Activated CD4-positive, alpha-beta T cell treated with anti-CD3 and anti-CD28 coated beads for 1 hour (primary cell): Measurements from ENCODE around the gene HOXC10.

Source experiments
- DNase-seq: peaks from one replicate; pipeline ENCODE4 v3.0.0-alpha.2; 2020

HOXC10 gene

DNA sequence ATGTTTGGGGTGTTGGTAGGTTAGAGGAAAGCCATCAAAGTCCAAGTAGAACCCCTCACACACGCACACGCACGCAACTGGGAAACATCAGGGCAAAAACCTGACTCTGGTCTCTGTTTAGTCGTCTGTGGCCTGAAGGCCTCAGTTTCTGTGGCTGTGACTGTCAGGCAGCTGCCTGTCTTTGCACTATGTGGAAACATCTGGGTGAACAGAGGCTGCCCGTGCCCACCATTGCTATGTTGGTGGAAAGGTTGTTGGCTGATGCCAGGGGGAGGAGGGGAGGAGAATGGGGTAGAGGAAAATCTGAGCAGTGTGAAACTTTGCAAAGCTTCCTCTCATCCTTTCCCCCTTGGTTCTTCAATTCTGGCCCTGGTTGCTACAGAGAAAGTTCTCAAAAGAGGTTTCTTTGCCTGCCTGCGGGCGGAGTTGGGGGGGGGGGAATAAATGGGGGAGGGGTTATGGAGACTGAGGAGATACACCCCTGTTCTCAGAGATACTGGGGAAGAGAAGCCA, 7.5 kb downstream of the HOXC10 start:
- DNase-seq, result no peak

GRCh38 chr12:53993162-53994008, 8.4 kb downstream of the HOXC10 start:
- DNase-seq, result no peak

GRCh38 chr12:53994009-53994263, 9.0 kb downstream of the HOXC10 start:
- DNase-seq, result no peak

- DNase-seq, result no peak
Measured at GRCh38 chr12:53994264-53995001, 9.5 kb downstream of the HOXC10 start.

- no peak for DNase-seq
Measured at GRCh38 chr12:53995002-53995377, 10.0 kb downstream of the HOXC10 start.

GRCh38 chr12:53995378-53996239, 10.7 kb downstream of the HOXC10 start:
- DNase-seq, result no peak

GRCh38 chr12:53996240-53997203, 11.6 kb downstream of the HOXC10 start:
- DNase-seq, result no peak

DNA sequence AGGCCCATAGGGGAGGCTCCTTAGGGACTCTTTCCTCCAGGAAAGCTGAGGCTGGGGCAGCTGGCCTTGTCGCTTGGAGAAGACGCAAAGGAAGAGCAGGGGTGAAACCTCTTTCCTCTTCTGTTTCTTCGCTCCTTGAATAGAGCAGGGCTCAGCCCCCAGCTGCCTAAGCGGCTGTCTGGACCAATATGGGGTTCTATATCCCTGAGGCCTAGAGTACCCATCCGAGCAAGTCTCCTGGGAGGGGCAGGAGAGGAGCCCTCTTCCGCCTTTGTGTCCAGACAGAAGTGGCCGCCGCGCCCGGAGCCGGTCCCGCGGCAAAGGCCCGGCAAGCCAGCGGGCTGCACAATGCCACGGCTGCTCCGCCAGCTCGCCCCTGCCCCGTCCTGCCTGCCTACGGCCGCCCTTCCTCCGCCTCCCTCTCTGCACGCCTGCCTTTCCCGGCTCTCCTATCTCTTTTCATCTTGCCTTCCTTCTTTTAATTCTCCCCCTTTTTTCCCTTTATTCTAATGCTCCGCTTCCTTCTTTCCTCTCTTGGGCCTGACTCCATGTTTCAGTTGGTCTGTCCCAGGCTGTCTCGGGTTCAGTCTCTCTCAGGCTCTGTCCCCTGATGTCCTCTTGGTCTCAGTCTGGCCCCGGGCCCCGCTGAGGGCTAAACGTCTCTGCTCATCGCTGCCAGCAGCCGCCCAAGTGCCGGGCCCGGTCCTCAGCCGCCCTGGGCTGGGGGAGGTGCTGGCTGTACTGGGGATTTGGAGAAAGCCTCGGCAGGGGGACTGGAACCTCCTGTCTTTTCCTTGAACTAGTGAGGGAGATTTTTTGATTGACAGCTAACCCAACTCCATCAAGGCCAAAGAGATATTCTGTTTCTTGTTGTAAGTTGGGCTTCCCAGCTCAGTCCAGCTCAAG, 12.5 kb downstream of the HOXC10 start:
- DNase-seq, result no peak

DNA sequence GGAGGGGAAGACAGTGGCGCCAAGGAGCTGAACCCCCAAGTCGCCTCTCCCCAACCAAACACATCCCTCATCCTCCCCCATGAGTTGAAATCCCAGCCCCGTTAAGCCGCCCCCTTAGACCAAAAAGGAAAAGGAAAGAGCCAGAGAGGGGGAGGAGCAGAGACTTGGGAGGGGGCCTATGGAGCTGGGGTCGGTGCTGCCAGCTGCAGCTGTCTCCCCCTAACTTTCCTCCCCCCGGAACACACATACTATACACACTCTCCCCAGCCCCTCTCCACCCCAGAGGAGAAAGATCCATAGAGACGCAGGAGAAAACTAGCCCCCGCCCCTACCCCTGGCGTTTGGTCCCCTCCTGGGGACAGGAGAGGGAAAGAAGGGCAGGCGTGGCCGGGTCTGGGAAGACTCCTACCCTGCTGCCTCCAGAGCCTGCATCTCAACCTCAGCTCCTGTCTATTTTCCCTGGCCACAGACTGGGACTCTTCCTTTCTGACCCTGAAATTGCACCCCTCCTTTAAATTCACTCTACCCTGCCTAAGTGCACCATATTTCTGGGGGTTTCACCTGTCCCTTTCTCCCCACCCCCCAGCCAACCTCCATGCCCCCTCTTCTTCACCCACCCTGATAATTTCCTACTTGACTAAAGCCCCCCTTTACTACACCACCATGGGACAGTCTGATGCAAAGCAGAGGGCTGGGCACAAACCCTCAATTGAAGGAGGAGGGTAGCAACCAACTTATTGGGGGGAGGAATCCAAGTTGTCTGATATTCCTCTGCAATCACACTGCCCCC, 13.4 kb downstream of the HOXC10 start:
- no peak for DNase-seq

- no peak for DNase-seq
Measured at GRCh38 chr12:53998900-53999236, 13.9 kb downstream of the HOXC10 start.

- DNase-seq, result no peak
Measured at GRCh38 chr12:53999559-54000115, 14.7 kb downstream of the HOXC10 start.

DNA sequence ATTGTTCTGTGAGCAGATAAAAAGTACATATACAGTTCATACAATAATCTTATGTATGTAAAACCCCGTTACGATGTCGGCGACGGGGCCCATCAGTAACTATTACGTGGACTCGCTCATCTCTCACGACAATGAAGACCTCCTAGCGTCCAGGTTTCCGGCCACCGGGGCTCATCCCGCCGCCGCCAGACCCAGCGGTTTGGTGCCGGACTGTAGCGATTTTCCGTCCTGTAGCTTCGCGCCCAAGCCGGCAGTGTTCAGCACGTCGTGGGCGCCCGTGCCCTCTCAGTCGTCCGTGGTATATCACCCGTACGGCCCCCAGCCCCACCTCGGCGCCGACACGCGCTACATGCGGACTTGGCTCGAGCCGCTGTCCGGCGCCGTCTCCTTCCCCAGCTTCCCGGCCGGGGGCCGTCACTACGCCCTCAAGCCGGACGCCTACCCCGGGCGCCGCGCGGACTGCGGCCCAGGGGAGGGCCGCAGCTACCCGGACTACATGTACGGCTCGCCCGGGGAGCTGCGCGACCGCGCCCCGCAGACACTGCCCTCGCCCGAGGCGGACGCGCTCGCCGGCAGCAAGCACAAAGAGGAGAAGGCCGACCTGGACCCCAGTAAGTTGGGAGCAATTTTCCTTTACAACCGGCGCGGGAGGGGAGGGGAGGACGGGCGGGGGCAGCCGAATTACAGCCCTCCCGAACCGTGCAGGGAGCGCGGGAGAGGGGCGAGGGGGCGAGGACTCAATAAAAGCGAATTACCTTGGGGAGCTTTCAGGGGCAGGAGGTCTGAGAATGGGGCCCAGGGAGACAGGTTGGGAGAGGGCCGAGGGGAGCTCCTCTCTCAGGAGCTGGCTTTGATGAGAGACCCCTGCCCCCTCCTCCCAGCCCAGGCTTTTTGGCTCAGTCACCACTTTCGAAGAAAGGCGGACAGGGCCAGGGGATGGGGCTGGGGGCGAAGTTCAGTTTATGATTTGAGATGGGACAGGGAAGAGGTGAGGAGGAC, 15.5 kb downstream of the HOXC10 start, which contains the start of gene HOXC9:
Gene HOXC9 (plus strand): TSS at position 46 of the 999 bp plus-strand sequence. CDS start 28 bp downstream, at position 74.
- DNase-seq, result no peak

- DNase-seq, result no peak
Measured at GRCh38 chr12:54001283-54002187, 16.6 kb downstream of the HOXC10 start.

DNA sequence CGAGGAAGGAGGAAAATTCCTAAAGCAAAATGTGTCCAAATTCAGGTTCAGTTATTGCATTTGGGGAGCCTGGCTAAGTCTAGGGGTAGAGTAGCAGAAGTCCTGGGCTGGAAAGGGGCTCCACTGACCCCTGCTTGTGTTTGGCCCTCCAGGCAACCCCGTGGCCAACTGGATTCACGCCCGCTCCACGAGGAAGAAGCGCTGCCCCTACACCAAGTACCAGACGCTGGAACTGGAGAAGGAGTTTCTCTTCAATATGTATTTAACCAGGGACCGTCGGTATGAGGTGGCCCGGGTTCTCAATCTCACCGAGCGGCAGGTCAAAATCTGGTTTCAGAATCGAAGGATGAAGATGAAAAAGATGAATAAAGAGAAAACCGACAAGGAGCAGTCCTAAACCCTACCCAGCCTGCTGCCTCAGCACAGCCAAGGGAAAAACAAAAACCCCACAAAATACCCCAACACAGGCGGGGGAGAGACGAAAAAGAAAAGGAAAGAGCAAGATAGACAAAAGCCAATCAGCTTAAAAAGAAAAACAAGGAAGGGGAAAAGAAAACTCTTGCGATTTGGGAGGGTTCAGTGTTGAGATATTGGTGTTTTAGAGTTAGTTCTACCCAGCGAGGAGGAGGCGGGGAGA, 17.4 kb downstream of the HOXC10 start:
- no peak for DNase-seq

GRCh38 chr12:54002915-54003389, 18.0 kb downstream of the HOXC10 start:
- DNase-seq, result no peak

DNA sequence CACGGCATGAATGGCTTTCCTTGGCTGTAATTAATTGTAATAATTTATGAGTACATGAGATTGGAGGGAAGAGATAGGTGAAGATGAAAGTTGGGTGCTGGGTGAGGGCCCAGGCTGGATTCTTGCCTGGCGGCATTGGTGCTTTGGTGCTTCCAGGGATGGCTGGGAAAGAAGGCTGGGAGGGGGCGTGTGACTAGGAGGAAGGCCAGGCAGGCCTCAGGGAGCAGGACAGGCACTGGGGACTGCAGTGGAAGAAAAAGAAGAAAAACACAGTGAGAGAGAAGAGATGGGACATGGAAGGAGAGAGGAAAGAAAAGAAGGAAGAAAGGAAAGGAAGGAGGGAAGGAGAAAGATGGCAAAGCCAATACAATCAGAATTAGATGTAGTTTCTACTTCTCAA, 18.7 kb downstream of the HOXC10 start:
- DNase-seq, result no peak
